ENCODE data around the gene DUSP3.

DUSP3 gene

DNA sequence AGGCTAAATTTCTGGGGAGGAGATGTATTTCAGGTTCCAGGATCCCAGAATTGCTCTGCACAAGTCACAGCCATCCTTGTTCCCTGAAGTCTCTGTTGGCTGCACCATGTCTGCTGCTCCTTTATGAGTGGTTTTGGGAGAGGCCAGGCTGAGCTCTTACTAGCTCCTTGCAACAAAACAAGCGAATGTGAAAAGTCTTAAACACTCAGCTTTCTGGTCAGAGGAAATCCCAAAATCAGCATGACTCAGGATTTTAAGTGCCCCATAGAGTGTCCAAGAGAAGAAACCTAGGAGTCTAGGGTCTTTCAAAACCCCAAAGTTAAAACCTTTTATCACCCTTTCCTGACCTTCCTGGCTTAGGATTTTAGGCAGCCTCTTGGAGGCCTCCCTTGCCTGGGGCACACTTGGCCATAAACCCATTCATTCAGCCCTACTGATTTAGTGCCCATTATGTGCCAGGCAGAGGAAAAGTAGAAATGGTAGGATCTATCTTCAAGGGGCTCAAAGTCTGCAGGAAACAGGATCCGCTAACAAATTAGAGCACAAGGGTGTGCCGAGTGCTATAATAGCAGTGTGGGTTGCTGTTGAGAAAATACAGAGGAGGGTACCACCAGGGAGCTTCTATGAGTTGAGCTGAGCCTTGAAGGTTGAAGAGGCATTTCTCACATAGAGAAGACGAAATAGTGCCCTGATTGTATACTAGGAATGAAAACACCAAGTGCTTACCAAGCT lies 57.1 kb downstream of the DUSP3 start:
- Histone ChIP-seq H3K4me1 (ENCODE audit: control insufficient read depth, insufficient read depth, low read length) (peaks cover 5% of the 10 kb centered on the region), H3K27me3 (ENCODE audit: control insufficient read depth, insufficient read depth, low read length) (no peaks in the 10 kb centered on the region), H3K36me3 (ENCODE audit: control insufficient read depth, insufficient read depth, low read length) (no peaks in the 10 kb centered on the region), H3K9ac (ENCODE audit: low read depth, low read length) (no peak overlapping the region), H3K4me3 (ENCODE audit: low read depth, low read length) (no peak overlapping the region), H3K9me3 (ENCODE audit: control insufficient read depth, insufficient read depth, low read length) (no peaks in the 10 kb centered on the region)

DNA sequence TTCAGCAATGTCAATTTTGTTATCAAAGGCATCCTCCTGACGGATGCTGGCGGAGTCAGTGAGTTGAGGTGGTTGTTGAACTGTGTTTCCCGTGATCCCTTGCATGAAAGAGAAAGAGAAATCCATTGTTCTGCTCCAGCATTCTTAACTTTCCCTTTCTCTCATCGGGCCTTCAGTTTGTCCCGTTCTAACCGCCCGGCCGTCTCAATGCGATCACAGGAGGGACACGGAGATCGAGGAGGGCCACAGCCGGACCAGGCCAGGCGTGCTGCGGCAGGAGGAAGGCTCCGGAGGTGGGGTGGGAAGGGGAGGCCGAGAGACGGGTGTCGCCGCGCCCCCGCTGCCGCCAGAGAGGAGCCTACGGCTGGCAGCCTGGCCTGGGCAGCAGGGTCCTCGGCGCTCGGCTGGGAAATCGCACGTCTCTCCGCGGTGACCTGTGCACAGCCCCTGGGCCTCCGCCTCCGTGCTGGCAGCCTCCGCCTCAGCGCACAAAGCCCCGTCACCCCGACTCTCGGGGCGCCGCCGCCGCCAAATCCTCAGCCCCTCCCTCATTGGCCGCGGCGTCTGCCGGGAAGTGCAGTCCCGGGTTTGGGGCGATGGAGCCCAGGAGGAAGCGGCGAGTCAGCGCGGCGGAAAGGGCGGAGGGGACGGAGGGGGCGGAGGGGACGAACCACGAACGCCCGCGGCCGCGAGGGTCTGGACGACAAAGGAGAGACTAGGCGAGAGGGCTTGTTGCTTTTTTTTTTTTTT lies 58.3 kb downstream of the DUSP3 start:
- Histone ChIP-seq H3K9me3 (ENCODE audit: control insufficient read depth, insufficient read depth, low read length) (no peaks in the 10 kb centered on the region), H3K4me1 (ENCODE audit: control insufficient read depth, insufficient read depth, low read length) (peaks cover 5% of the 10 kb centered on the region), H3K9ac (ENCODE audit: low read depth, low read length) (peak overlapping the region; percentile 61), H3K4me3 (ENCODE audit: low read depth, low read length) (peak overlapping the region; percentile 64), H3K36me3 (ENCODE audit: control insufficient read depth, insufficient read depth, low read length) (no peaks in the 10 kb centered on the region), H3K27me3 (ENCODE audit: control insufficient read depth, insufficient read depth, low read length) (peaks cover 2% of the 10 kb centered on the region)

DNA sequence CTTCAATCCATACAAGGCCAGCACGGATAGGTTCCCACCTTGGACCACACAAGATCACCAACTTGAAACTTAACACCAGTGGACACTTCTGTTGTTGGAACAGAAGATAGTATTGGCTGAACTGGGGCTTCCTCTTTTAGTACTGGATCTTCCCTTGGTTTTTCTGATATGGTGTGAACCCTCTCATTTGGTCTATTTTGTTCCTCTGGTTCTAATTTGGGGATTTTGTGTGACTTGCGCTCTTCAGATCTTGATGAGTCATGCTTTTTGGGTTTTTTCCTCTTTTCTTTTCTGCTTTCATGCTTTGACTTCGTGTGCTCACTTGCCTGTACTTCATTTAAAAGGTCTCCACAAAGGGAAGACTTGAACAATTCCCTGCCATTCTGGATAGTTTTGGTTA lies 59.2 kb downstream of the DUSP3 start:
- Histone ChIP-seq H3K9ac (ENCODE audit: low read depth, low read length) (no peak overlapping the region), H3K36me3 (ENCODE audit: control insufficient read depth, insufficient read depth, low read length) (no peaks in the 10 kb centered on the region), H3K4me1 (ENCODE audit: control insufficient read depth, insufficient read depth, low read length) (peaks cover 5% of the 10 kb centered on the region), H3K27me3 (ENCODE audit: control insufficient read depth, insufficient read depth, low read length) (peaks cover 11% of the 10 kb centered on the region), H3K4me3 (ENCODE audit: low read depth, low read length) (no peak overlapping the region), H3K9me3 (ENCODE audit: control insufficient read depth, insufficient read depth, low read length) (no peaks in the 10 kb centered on the region)

DNA sequence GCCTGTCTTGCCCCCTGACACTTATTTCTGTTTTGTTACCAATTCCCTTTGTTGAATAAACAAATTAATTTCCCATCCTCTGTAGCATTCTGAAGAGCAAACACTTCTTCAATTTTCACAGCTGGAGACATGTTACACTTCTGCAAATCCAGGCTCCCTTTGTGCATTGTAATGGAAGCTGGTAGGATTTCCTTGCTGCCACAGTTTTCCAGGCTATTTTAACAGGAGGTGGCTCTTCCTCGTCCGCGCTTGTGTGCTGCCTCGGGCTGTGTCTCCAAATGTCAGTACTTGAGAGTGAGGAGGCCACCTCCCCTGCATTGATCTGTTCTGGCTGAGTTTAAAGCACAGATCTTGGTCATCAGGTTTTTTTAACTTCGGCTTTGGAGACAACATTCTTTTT lies 60.2 kb downstream of the DUSP3 start:
- no peak overlapping the region for H3K9ac ChIP-seq (ENCODE audit: low read depth, low read length)

DNA sequence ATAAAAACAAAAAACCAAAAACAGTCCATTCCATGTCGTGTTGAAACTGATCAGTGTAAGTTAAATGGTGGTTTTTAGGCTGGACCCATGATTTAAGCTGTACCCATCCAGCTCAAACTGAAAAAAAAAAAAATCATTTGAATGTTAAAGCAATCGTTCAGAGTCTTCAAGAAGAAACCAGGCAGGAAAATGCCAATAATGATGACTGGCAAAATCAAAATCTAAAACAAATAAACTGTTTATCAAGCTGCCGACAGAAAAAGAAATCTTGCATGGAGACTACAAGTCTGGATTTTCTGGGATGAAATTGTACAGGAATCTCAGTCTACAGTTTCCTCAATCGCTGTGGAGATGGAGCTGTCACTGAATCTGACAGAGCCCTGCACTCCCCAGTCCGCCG lies 60.9 kb downstream of the DUSP3 start:
- Histone ChIP-seq H3K9me3 (ENCODE audit: control insufficient read depth, insufficient read depth, low read length) (no peaks in the 10 kb centered on the region), H3K27me3 (ENCODE audit: control insufficient read depth, insufficient read depth, low read length) (peaks cover 25% of the 10 kb centered on the region)

More for the DNA sequence above, 60.2 kb downstream of the DUSP3 start:
- Histone ChIP-seq H3K36me3 (ENCODE audit: control insufficient read depth, insufficient read depth, low read length) (no peaks in the 10 kb centered on the region), H3K4me1 (ENCODE audit: control insufficient read depth, insufficient read depth, low read length) (peaks cover 5% of the 10 kb centered on the region), H3K27me3 (ENCODE audit: control insufficient read depth, insufficient read depth, low read length) (peaks cover 19% of the 10 kb centered on the region), H3K4me3 (ENCODE audit: low read depth, low read length) (no peak overlapping the region), H3K9me3 (ENCODE audit: control insufficient read depth, insufficient read depth, low read length) (no peaks in the 10 kb centered on the region)

More for the DNA sequence above, 60.9 kb downstream of the DUSP3 start:
- peaks cover 5% of the 10 kb centered on the region for H3K4me1 ChIP-seq (ENCODE audit: control insufficient read depth, insufficient read depth, low read length)
- H3K36me3 ChIP-seq (ENCODE audit: control insufficient read depth, insufficient read depth, low read length), result no peaks in the 10 kb centered on the region
- no peak overlapping the region for H3K9ac ChIP-seq (ENCODE audit: low read depth, low read length)
- H3K4me3 ChIP-seq (ENCODE audit: low read depth, low read length), result no peak overlapping the region

Data from iPS-15b (cell line).